Astrocyte of the spinal cord (primary cell): ENCODE results near the gene VPS8.

Source experiments
- DNase-seq: peaks from one replicate; pipeline ENCODE4 v3.0.0; 2011; ENCODE audit warnings: low read depth, low spot score
- H3K4me3 ChIP-seq: 2 replicates; pipeline ENCODE4 v1.5.1; 2011; ENCODE audit warnings: low read depth, mild to moderate bottlenecking, low read length, moderate library complexity
- in situ Hi-C: cut with HindIII; loops from 2 replicates; pipeline ENCODE4 v1.10.0; 2017; ENCODE audit warnings: low sequenced_read_pairs
- TF ChIP-seq, protein P1 (sequence below): IDR thresholded peaks from 2 replicates; pipeline ENCODE4 v1.5.1; 2012; ENCODE audit warnings: low read depth, mild to moderate bottlenecking, low read length, inconsistent platforms

The VPS8 gene

DNA sequence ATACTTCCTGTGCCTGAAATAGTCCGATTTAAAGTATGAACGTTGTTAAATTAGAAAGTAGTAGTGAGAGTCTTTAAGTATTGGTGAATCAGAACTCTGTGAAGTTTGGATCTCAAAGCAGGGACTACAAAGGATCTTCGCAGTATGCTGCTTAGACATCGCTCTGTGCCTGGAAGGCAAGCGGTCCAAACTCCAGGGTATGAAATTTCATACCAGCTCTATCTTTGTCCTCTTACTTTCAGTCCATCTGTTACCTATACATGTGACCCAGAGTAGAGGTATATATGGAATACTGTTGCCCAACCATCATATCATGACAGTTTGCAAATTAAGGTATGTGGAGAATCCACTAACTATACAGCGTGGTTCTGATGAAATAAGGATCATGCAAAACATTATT lies 34.5 kb downstream of the VPS8 start:
- TF ChIP-seq, protein P1, sequence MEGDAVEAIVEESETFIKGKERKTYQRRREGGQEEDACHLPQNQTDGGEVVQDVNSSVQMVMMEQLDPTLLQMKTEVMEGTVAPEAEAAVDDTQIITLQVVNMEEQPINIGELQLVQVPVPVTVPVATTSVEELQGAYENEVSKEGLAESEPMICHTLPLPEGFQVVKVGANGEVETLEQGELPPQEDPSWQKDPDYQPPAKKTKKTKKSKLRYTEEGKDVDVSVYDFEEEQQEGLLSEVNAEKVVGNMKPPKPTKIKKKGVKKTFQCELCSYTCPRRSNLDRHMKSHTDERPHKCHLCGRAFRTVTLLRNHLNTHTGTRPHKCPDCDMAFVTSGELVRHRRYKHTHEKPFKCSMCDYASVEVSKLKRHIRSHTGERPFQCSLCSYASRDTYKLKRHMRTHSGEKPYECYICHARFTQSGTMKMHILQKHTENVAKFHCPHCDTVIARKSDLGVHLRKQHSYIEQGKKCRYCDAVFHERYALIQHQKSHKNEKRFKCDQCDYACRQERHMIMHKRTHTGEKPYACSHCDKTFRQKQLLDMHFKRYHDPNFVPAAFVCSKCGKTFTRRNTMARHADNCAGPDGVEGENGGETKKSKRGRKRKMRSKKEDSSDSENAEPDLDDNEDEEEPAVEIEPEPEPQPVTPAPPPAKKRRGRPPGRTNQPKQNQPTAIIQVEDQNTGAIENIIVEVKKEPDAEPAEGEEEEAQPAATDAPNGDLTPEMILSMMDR, result no peak
- no peak for DNase-seq
- in situ Hi-C loops, result no loop called here
- no peak overlapping the region for H3K4me3 ChIP-seq

DNA sequence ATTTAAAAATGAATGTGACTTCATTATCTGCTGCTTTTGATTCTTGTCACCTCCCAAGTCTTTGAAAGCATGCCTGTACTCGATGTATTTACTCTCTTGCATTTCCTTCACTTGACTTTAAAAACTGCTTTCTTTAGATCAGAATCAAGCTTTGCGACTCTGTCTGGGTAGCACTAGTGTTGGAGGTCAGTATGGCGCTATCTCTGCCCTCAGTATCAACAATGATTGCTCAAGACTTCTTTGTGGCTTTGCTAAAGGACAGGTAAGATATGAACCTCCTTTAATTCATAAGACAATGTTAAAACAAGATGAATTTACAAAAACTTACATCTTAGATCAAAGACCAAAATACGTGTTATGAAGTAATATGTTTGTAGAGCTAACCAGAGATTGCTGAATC lies 37.0 kb downstream of the VPS8 start:
- TF ChIP-seq, protein P1, result no peak
- no peak overlapping the region for H3K4me3 ChIP-seq
- in situ Hi-C loops, result no loop called here
- no peak for DNase-seq

DNA sequence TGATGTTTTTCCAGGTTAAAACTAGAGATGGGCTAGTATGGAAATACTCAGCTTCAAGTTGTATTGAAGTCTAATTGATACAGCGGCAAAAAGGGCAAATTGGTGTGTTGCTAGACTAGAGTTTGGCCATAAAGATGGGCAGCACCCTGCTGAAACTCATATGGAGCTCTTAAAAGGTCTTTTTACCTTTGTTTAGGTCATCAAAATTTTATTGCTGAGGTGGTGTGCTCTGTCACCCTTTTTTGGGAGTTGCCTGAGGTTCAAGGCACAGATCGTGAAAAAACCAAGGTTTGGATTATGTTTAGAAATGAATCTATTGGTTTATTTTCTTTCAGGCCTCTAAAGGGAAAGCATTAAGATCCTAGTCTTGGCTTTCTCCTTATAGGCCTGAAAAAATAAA lies 38.2 kb downstream of the VPS8 start:
- DNase-seq, result no peak
- TF ChIP-seq, protein P1, result no peak
- no peak overlapping the region for H3K4me3 ChIP-seq
- in situ Hi-C loops, result no loop called here

DNA sequence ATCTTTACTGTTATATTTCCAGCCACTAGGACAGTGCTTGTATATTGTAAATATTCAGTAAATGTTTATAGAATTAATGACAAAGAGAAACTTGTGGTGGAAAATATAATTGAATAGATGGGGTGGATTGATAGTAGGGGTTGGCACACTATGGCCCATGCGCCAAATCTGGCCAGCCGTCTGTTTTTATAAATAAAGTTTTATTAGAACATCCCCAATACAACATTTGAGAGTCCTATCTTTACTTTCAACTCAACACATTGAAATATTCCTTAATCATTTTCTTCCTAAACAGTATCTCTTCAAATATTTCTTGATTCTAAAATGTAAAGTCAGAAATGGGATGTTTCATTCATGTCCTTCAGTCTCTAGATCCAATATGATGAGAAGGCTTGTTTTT lies 45.1 kb downstream of the VPS8 start:
- no peak overlapping the region for H3K4me3 ChIP-seq
- DNase-seq, result no peak
- TF ChIP-seq, protein P1, result no peak
- in situ Hi-C loops, result no loop called here

DNA sequence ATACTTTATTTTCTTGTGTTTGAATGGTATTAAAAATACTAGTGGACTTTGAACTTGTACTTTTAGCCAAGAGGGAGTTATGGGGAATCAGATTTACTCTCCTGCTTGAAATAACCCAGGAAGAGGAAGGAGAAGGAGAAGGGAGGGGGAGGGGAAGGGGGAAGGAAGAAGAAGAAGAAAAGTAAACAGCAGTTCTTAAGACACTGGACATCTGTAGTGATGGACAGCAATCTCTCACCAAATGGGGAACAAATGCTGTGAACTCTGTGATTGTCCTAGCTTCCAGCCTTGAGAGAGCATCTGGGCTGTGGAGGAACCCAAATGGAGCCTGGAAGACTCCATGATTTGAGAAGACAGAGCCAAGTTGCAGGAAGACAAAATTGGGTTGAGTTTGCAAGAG lies 52.0 kb downstream of the VPS8 start:
- TF ChIP-seq, protein P1, result no peak
- in situ Hi-C loops, result no loop called here

DNA sequence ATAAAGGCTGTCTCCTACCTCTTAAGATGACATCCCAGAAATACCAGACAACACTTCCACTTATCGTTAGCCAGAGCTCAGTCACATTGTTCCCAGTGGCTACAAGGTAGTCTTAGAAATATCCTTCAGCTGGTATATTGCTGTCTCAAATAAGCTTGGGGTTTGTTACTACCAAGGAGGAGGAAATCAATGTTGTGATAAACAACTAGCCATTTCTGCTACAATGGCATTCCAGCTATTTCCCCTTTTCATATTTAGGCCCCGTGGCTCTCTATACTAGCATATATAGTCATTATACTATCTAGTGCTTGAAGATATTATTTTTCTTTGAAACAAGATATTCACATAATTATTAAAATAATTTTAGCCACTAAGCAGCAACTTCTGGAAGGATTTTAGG lies 56.5 kb downstream of the VPS8 start:
- TF ChIP-seq, protein P1, result no peak
- in situ Hi-C loops, result no loop called here
- no peak overlapping the region for H3K4me3 ChIP-seq
- no peak for DNase-seq

More for the DNA sequence above, 52.0 kb downstream of the VPS8 start:
- DNase-seq, result no peak
- H3K4me3 ChIP-seq, result no peak overlapping the region

DNA sequence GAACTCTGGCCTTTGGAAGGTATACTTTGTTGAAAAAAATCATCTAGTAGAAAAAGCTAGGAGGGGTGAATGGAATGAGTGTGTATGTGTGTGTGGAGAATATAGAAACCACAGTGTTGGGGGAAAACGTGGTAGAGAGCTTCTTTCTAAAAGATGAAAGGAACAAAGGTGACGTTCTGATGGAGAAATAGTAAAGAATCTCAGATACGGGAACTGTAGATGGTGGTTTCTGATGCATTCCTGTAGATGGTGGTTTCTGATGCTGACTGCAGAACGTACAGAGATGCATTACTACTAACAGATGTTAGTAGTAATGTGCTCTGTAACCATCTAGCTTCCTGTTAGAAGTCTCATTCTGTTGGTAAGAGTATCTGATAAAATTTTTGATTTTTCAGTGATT lies 60.2 kb downstream of the VPS8 start:
- TF ChIP-seq, protein P1, result no peak
- DNase-seq, result no peak
- no peak overlapping the region for H3K4me3 ChIP-seq
- in situ Hi-C loops, result no loop called here
